ENCODE results near the gene CNGA4. TPM values are rescaled to one million over a fixed set of nuclear protein-coding genes. Genes with fewer than 3 reads are reported as not detected.

Gene CNGA4
- total RNA-seq, 6 donors from 2014 or later, result 0.23 to 9.3 (median 1.8) TPM

DNA sequence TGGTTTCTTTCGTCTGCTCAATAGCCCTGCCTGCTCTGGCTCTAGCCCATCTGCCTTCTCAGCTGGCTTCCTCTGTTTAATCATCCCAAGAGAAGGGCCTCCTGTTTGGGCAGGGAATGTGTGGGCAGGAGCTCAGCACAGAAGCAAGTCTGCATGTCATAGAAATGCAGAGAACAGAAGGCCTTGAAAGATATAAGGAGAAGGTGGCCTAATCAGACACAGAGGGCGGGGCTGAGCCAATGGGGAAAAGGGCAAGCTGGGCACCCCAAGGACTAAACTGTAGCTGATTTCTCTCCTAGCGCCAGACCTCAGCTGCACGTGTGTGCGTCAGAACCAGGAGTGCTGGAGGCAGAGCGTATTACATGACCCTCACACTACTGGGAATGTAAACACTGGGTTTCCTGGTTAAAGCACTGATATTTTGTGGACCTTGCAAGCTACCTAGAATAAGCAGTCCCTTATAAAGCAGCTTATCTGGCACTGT, 13.1 kb downstream of the CNGA4 start:
- Histone ChIP-seq H3K27me3 (no peaks in the 10 kb centered on the region), H3K36me3 (no peaks in the 10 kb centered on the region), H3K27ac (peak overlapping the region in 3 of 4 donors; percentile 6 to 61 (median 43)), H3K9me3 (no peaks in the 10 kb centered on the region), H3K4me1 (peaks cover 0 to 8% (median 4%) of the 10 kb centered on the region in 4 donors), H3K4me3 (no peak overlapping the region)
- DNase-seq (peak in 1 of 2 donors; percentile 22), ATAC-seq (ENCODE audit: low FRiP score in 2 of 2) (peak in 1 of 2 donors; percentile 56)
- WGBS, 2 donors, result 53 to 84% methylated on average over 6 of the region's 6 CpGs
- TF ChIP-seq, protein P1, sequence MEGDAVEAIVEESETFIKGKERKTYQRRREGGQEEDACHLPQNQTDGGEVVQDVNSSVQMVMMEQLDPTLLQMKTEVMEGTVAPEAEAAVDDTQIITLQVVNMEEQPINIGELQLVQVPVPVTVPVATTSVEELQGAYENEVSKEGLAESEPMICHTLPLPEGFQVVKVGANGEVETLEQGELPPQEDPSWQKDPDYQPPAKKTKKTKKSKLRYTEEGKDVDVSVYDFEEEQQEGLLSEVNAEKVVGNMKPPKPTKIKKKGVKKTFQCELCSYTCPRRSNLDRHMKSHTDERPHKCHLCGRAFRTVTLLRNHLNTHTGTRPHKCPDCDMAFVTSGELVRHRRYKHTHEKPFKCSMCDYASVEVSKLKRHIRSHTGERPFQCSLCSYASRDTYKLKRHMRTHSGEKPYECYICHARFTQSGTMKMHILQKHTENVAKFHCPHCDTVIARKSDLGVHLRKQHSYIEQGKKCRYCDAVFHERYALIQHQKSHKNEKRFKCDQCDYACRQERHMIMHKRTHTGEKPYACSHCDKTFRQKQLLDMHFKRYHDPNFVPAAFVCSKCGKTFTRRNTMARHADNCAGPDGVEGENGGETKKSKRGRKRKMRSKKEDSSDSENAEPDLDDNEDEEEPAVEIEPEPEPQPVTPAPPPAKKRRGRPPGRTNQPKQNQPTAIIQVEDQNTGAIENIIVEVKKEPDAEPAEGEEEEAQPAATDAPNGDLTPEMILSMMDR (IDR thresholded peaks at IDR 0.05), result no peak
- TF ChIP-seq EP300 (IDR thresholded peaks at IDR 0.05) (no peak), POLR2AphosphoS5 (IDR thresholded peaks at IDR 0.05) (no peak), POLR2A (IDR thresholded peaks at IDR 0.05) (no peak)

DNA sequence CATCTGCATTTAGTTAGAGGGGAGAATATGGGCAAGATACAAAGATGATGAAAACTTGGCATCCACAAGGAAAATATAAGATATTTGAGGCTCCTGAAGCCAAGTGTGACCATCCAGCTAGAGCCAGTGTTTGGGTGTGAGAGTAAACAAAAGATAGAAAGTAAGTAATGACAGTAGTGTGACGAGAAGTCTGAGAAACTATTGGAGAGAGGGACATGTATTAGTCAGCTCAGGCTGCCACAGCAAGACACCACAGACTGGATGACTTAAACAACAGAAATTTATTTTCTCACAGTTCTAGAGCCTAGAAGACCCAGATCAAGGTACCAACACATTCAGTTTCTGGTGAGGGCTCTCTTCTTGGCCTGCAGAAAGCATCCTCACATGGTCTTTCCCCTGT, 14.3 kb downstream of the CNGA4 start:
- peaks cover 0 to 8% (median 4%) of the 10 kb centered on the region in 4 donors for H3K4me1 ChIP-seq
- H3K4me3 ChIP-seq, result no peak overlapping the region
- TF ChIP-seq POLR2AphosphoS5 (IDR thresholded peaks at IDR 0.05) (no peak), EP300 (IDR thresholded peaks at IDR 0.05) (no peak), POLR2A (IDR thresholded peaks at IDR 0.05) (no peak)
- TF ChIP-seq, protein P1 (IDR thresholded peaks at IDR 0.05), result no peak
- no peak overlapping the region for H3K27ac ChIP-seq
- no peak for ATAC-seq (ENCODE audit: low FRiP score in 2 of 2)
- no peak for DNase-seq
- H3K9me3 ChIP-seq, result no peaks in the 10 kb centered on the region
- 64 to 68% methylated on average over 1 of the region's 1 CpG for WGBS, 2 donors
- H3K36me3 ChIP-seq, result no peaks in the 10 kb centered on the region
- peaks cover 0 to 3% (median 2%) of the 10 kb centered on the region in 4 donors for H3K27me3 ChIP-seq

DNA sequence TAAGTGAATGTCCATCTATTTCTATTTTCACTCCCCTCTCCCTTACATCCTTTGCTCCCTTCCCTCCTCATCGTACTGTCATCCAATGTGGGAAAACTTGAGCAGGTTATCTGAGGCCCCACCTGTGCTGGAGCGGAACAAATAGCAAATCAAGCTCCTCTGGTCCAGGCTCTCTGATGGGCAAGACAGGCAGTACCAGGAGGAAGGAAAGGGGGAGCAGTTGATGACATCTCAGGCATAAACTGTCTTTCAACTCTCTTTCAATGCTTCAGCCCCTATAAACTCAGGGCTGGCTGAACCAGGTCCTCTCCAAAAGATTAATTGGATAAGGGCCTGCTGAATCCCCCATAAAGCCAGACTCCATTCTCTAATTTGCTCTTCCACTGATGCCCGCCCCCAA, 19.3 kb downstream of the CNGA4 start:
- TF ChIP-seq POLR2AphosphoS5 (IDR thresholded peaks at IDR 0.05) (no peak), EP300 (IDR thresholded peaks at IDR 0.05) (no peak), POLR2A (IDR thresholded peaks at IDR 0.05) (no peak)
- TF ChIP-seq, protein P1 (IDR thresholded peaks at IDR 0.05), result no peak
- DNase-seq, result no peak
- Histone ChIP-seq H3K27me3 (peaks cover 0 to 28% (median 11%) of the 10 kb centered on the region in 4 donors), H3K4me3 (no peak overlapping the region), H3K9me3 (no peaks in the 10 kb centered on the region), H3K36me3 (no peaks in the 10 kb centered on the region), H3K27ac (no peak overlapping the region), H3K4me1 (peaks cover 13 to 17% (median 16%) of the 10 kb centered on the region in 4 donors)
- ATAC-seq (ENCODE audit: low FRiP score in 2 of 2), result no peak
- WGBS, 2 donors, result 82 to 92% methylated on average over 3 of the region's 3 CpGs

DNA sequence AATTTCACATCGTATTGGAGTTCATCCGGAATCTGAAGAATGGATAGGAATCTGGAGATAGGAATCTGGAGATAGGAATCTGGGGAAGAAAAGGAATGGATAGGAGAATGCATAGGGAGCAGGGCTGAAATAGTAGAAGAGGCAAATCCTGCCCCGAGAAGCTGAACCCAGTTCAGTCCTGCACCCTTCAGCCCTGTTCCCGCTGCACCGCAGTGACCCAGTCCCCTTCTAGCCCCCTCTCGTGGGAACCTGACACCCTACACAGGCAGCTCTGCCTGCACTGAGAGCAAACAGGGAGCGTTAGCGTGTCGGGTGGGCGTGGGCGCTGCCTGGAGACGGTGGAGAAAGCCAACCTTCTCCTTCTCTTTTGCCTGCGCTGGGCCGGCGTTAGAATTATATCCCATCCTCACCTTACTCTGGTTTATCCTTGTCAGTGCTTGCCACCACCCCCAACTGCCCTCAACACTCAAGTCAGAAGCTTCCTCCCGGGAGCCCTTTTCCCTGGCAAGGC, 19.7 kb downstream of the CNGA4 start:
- no peak for TF ChIP-seq POLR2AphosphoS5 (IDR thresholded peaks at IDR 0.05)
- TF ChIP-seq EP300 (IDR thresholded peaks at IDR 0.05), result no peak
- TF ChIP-seq POLR2A (IDR thresholded peaks at IDR 0.05), result no peak
- TF ChIP-seq, protein P1 (IDR thresholded peaks at IDR 0.05), result no peak
- Histone ChIP-seq H3K4me3 (peak overlapping the region; percentile 14 to 51 (median 38)), H3K27ac (no peak overlapping the region), H3K36me3 (no peaks in the 10 kb centered on the region), H3K4me1 (peaks cover 13 to 17% (median 16%) of the 10 kb centered on the region in 4 donors), H3K9me3 (no peaks in the 10 kb centered on the region), H3K27me3 (peaks cover 0 to 28% (median 11%) of the 10 kb centered on the region in 4 donors)
- peak; percentile 29 to 36 for ATAC-seq (ENCODE audit: low FRiP score in 2 of 2)
- WGBS, 2 donors, result 8% methylated on average over 16 of the region's 16 CpGs
- peak in 1 of 2 donors; percentile 65 for DNase-seq
